GM12874 (cell line): Measurements from ENCODE around the gene PTGDS.

Experiments used
- TF ChIP-seq, protein P1 (sequence below): IDR thresholded peaks from 2 replicates; pipeline ENCODE4 v1.5.1; 2011; ENCODE audit warnings: low read depth, mild to moderate bottlenecking, control low read depth, low read length, moderate library complexity; ENCODE audit not compliant: insufficient read depth

PTGDS gene

DNA sequence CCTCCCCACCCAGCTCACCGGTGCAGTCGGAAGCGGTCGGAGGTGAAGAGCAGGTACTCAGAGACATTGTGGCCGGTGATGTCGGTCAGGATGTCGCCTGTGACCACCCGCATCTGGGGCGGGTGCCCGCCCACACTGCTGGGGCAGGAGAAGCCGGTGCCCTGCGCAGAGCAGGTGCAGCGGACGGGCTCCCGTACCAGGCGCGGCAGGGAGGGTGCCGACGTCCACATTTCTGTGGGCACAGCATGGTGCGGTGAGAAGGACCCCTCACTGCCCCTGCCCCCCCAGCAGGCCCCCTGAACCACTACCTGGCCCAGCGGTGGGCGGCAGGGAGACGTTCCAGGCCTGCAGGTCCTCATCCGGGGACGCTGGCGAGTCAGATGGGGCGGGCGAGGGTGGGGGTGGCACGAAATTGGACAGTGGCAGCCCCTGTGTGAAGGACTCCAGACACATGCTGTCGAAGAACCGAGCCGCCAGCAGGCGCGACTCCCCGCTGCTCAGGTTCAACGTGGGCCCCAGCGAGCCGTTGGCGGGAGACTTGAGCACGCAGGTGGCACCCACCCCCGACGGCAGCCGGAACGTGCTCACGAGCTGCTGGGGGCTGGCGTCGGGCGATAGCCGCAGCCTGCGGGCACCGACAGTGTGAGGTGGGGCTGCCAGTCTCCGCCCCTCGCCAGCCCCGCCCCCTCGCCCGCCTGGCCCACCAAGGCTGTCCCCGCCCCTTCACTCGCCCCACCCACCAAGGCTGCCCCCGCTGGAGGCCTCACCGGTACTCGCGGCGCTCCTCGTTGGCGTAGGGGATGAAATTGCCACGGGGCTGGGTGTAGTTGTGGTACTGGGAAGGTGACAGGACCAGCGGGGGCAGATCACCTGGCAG lies 35.6 kb downstream of the PTGDS start:
- TF ChIP-seq, protein P1, sequence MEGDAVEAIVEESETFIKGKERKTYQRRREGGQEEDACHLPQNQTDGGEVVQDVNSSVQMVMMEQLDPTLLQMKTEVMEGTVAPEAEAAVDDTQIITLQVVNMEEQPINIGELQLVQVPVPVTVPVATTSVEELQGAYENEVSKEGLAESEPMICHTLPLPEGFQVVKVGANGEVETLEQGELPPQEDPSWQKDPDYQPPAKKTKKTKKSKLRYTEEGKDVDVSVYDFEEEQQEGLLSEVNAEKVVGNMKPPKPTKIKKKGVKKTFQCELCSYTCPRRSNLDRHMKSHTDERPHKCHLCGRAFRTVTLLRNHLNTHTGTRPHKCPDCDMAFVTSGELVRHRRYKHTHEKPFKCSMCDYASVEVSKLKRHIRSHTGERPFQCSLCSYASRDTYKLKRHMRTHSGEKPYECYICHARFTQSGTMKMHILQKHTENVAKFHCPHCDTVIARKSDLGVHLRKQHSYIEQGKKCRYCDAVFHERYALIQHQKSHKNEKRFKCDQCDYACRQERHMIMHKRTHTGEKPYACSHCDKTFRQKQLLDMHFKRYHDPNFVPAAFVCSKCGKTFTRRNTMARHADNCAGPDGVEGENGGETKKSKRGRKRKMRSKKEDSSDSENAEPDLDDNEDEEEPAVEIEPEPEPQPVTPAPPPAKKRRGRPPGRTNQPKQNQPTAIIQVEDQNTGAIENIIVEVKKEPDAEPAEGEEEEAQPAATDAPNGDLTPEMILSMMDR = no peak

DNA sequence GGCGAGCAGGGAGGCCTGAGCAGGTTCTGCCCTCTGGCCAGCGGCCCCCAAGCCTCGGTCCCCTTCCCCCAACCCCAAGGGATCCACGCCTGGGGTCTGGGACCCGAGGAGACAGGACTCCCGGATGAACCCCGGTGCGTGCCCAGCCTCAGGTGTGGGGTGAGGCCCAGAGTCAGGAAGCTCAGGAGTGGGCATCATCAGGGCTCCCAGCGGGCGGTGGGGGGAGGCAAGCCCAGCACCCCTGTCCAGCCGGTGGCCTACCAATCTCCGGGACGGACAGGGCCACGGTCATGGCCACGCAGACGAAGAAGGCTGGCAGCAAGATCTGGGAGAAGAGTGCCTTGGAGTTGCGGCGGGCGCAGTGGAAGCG lies 36.3 kb downstream of the PTGDS start:
- TF ChIP-seq, protein P1 = no peak

DNA sequence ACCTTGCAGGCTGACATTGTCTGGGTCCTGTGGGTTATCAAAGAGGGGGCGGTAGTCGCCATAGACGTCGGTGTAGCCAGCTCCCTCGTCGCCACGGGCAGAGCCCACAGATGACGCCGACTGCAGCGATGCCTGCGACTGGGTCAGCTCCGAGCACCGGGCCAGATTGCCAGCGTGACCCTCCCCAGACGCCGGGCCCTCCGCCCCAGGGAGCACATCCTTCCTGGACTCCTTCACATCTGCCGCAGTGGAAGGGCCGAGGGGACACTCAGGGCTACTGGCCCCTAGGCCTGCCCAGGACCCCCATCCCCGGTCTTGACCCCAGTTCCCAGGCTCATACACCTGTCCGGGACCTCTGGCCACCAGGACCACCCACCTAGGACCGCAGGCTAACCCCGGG lies 36.9 kb downstream of the PTGDS start:
- TF ChIP-seq, protein P1 = no peak

DNA sequence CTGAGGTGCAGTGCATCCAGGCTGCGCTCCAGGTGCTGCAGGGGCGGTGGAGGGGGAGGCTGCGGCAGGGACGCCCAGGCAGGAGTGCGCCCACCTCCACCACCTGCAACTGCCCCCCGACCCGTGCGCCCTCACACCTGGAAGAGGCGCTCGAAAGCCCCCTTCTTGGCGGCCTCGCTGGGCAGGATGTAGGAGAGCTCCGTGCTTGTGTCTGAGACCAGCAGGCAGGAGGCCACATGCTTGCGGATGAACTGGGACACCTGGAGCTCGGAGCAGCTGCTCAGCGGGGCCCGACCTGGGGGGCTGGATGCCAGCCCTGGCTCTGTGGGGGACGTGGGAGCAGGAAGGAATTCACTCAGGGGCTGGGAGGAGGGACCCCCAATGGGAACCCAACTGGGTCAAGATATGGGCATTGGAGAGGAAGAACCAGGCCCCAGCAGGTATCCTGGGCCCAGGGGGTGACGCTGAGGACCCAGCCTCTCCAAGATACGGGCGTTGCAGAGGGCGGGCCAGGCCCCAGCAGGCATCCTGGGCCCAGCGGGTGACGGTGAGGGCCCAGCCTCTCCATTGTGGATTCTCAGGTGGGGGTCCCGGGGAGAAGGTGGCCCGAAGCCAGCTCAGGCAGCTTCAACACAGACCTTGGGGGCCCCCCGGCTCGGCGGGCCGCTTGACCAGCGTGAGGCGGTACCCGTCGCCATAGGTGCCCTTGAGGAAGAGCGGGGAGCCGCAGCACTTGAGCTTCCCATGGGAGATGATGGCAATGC lies 37.7 kb downstream of the PTGDS start:
- TF ChIP-seq, protein P1 = no peak

DNA sequence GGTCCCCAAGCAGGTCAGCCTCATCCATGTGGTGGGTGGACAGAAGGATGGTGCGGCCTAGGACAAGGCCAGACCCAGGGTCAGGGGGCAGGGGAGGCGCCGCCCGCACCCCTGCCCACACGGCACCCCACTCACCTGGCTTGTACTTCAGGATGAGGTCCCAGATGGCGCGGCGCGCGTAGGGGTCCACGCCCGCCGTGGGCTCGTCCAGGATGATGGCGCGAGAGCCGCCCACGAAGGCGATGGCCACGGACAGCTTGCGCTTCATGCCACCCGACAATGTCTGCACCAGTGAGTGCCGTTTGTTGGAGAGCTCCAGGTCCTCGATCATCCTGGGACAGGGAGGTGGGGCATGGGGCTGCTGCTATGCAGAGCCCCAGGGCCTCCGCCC lies 38.2 kb downstream of the PTGDS start:
- TF ChIP-seq, protein P1 = no peak

- TF ChIP-seq, protein P1 = no peak
Observed at GRCh38 chr9:137015976-137016375, 38.7 kb downstream of the PTGDS start.

GRCh38 chr9:137016436-137016835 lies 39.1 kb downstream of the PTGDS start:
- TF ChIP-seq, protein P1 = no peak
